ENCODE data around the gene CADPS2. TPM values are rescaled to one million over a fixed set of nuclear protein-coding genes. Genes with fewer than 3 reads are reported as not detected.

CADPS2 gene
- total RNA-seq, 1 donor from 2014 or later = 27.8 TPM

- no peak for DNase-seq (ENCODE audit: low spot score)
- no peaks in the 10 kb centered on the region for H3K36me3 Mint-ChIP-seq (ENCODE audit: low read depth, unreplicated experiment)
- no peak overlapping the region for H3K27ac Mint-ChIP-seq (ENCODE audit: unreplicated experiment)
- TF ChIP-seq CTCF (IDR thresholded peaks at IDR 0.05; ENCODE audit: unreplicated experiment) = no peak
- H3K9me3 Mint-ChIP-seq (ENCODE audit: unreplicated experiment) = no peaks in the 10 kb centered on the region
- H3K4me3 Mint-ChIP-seq (ENCODE audit: unreplicated experiment) = no peak overlapping the region
- H3K4me1 Mint-ChIP-seq (ENCODE audit: unreplicated experiment) = peaks cover 6% of the 10 kb centered on the region
- no peaks in the 10 kb centered on the region for H3K27me3 Mint-ChIP-seq (ENCODE audit: unreplicated experiment)
Measured at GRCh38 chr7:122561326-122561725, 324.9 kb downstream of the CADPS2 start.

- Mint-ChIP-seq H3K4me3 (ENCODE audit: unreplicated experiment) (no peak overlapping the region), H3K9me3 (ENCODE audit: unreplicated experiment) (no peaks in the 10 kb centered on the region), H3K4me1 (ENCODE audit: unreplicated experiment) (peaks cover 6% of the 10 kb centered on the region), H3K27me3 (ENCODE audit: unreplicated experiment) (no peaks in the 10 kb centered on the region), H3K36me3 (ENCODE audit: low read depth, unreplicated experiment) (no peaks in the 10 kb centered on the region), H3K27ac (ENCODE audit: unreplicated experiment) (no peak overlapping the region)
- no peak for TF ChIP-seq CTCF (IDR thresholded peaks at IDR 0.05; ENCODE audit: unreplicated experiment)
- no peak for DNase-seq (ENCODE audit: low spot score)
Measured at GRCh38 chr7:122556873-122557542, 329.3 kb downstream of the CADPS2 start.

- no peaks in the 10 kb centered on the region for H3K36me3 Mint-ChIP-seq (ENCODE audit: low read depth, unreplicated experiment)
- peaks cover 6% of the 10 kb centered on the region for H3K4me1 Mint-ChIP-seq (ENCODE audit: unreplicated experiment)
- H3K9me3 Mint-ChIP-seq (ENCODE audit: unreplicated experiment) = no peaks in the 10 kb centered on the region
- TF ChIP-seq CTCF (IDR thresholded peaks at IDR 0.05; ENCODE audit: unreplicated experiment) = no peak
- H3K27me3 Mint-ChIP-seq (ENCODE audit: unreplicated experiment) = no peaks in the 10 kb centered on the region
- no peak overlapping the region for H3K27ac Mint-ChIP-seq (ENCODE audit: unreplicated experiment)
- no peak for DNase-seq (ENCODE audit: low spot score)
- no peak overlapping the region for H3K4me3 Mint-ChIP-seq (ENCODE audit: unreplicated experiment)
Measured at GRCh38 chr7:122556219-122556618, 330.0 kb downstream of the CADPS2 start.

GRCh38 chr7:122553761-122554160, 332.5 kb downstream of the CADPS2 start:
- no peak for TF ChIP-seq CTCF (IDR thresholded peaks at IDR 0.05; ENCODE audit: unreplicated experiment)
- Mint-ChIP-seq H3K27ac (ENCODE audit: unreplicated experiment) (no peak overlapping the region), H3K36me3 (ENCODE audit: low read depth, unreplicated experiment) (no peaks in the 10 kb centered on the region), H3K9me3 (ENCODE audit: unreplicated experiment) (no peaks in the 10 kb centered on the region), H3K4me3 (ENCODE audit: unreplicated experiment) (no peak overlapping the region), H3K27me3 (ENCODE audit: unreplicated experiment) (no peaks in the 10 kb centered on the region), H3K4me1 (ENCODE audit: unreplicated experiment) (peaks cover 6% of the 10 kb centered on the region)
- no peak for DNase-seq (ENCODE audit: low spot score)

- H3K4me3 Mint-ChIP-seq (ENCODE audit: unreplicated experiment) = no peak overlapping the region
- no peak for DNase-seq (ENCODE audit: low spot score)
- H3K4me1 Mint-ChIP-seq (ENCODE audit: unreplicated experiment) = peaks cover 7% of the 10 kb centered on the region
- no peak for TF ChIP-seq CTCF (IDR thresholded peaks at IDR 0.05; ENCODE audit: unreplicated experiment)
- no peaks in the 10 kb centered on the region for H3K27me3 Mint-ChIP-seq (ENCODE audit: unreplicated experiment)
- no peaks in the 10 kb centered on the region for H3K36me3 Mint-ChIP-seq (ENCODE audit: low read depth, unreplicated experiment)
- no peaks in the 10 kb centered on the region for H3K9me3 Mint-ChIP-seq (ENCODE audit: unreplicated experiment)
- H3K27ac Mint-ChIP-seq (ENCODE audit: unreplicated experiment) = no peak overlapping the region
Measured at GRCh38 chr7:122552769-122553168, 333.5 kb downstream of the CADPS2 start.
